Loucy (cell line): ENCODE measurements around the gene ZNF808.
"Not testable (repeated sequence)": the region's sequence is repeated elsewhere in the genome, so short reads cannot be mapped to it uniquely, and the experiment has no call there.

Experiments used
- H2AFZ ChIP-seq: fragments of 200-600 bp; sonication (generic); 2 replicates; pipeline ENCODE4 v1.6.0; 2016; ENCODE audit warnings: antibody characterized with exemption, mild to moderate bottlenecking, low read length, moderate library complexity
- H3F3A ChIP-seq: fragments of 200-600 bp; 2 replicates; pipeline ENCODE4 v1.6.0; 2016; ENCODE audit warnings: antibody characterized with exemption, low read depth, mild to moderate bottlenecking
- H3K27me3 ChIP-seq: fragments of 200-600 bp; sonication (generic); 2 replicates; pipeline ENCODE4 v1.6.1; 2014; ENCODE audit warnings: low read length, mild to moderate bottlenecking; ENCODE audit not compliant: insufficient read depth, poor library complexity, severe bottlenecking
- H3K36me3 ChIP-seq: fragments of 200-600 bp; sonication (generic); 2 replicates; pipeline ENCODE4 v1.6.1; 2016; ENCODE audit warnings: low read length; ENCODE audit not compliant: insufficient read depth
- H3K4me1 ChIP-seq: fragments of 200-600 bp; sonication (generic); 2 replicates; pipeline ENCODE4 v1.5.1; 2014; ENCODE audit warnings: low read length, mild to moderate bottlenecking; ENCODE audit not compliant: insufficient read depth, poor library complexity, severe bottlenecking
- H3K4me2 ChIP-seq: fragments of 200-600 bp; sonication (generic); 2 replicates; pipeline ENCODE4 v1.6.0; 2014; ENCODE audit warnings: antibody characterized with exemption, low read length, low read depth, mild to moderate bottlenecking; ENCODE audit not compliant: poor library complexity, severe bottlenecking
- H3K4me3 ChIP-seq: fragments of 200-600 bp; sonication (generic); 2 replicates; pipeline ENCODE4 v1.5.1; 2014; ENCODE audit warnings: low read length, mild to moderate bottlenecking, mixed read lengths; ENCODE audit not compliant: poor library complexity, severe bottlenecking
- H3K79me2 ChIP-seq: fragments of 200-600 bp; sonication (generic); 2 replicates; pipeline ENCODE4 v1.6.1; 2014; ENCODE audit warnings: low read length; ENCODE audit not compliant: insufficient read depth
- H3K9ac ChIP-seq: fragments of 200-600 bp; sonication (generic); 2 replicates; pipeline ENCODE4 v1.6.0; 2014; ENCODE audit warnings: mild to moderate bottlenecking, low read depth, low read length, moderate library complexity; ENCODE audit not compliant: poor library complexity, severe bottlenecking
- H3K9me2 ChIP-seq: fragments of 200-600 bp; sonication (generic); replicated peaks from 2 replicates; pipeline ENCODE4 v1.6.1; 2016; ENCODE audit warnings: low read depth, low read length, mixed read lengths
- H3K9me3 ChIP-seq: fragments of 200-600 bp; sonication (generic); 2 replicates; pipeline ENCODE4 v1.6.1; 2014; ENCODE audit warnings: mild to moderate bottlenecking, antibody characterized with exemption, low read length, low read depth; ENCODE audit not compliant: insufficient read depth
- H4K20me1 ChIP-seq: fragments of 200-600 bp; sonication (generic); 2 replicates; pipeline ENCODE4 v1.6.0; 2014; ENCODE audit warnings: antibody characterized with exemption, low read length, mild to moderate bottlenecking; ENCODE audit not compliant: insufficient read depth, poor library complexity, severe bottlenecking
- CTCF ChIP-seq: fragments of 200-600 bp; sonication (generic); conservative IDR thresholded peaks from 2 replicates; pipeline ENCODE4 v1.5.1; 2014; ENCODE audit warnings: mild to moderate bottlenecking, antibody characterized with exemption, low read length
- EZH2phosphoT487 ChIP-seq: fragments of 200-600 bp; IDR thresholded peaks from 2 replicates; pipeline ENCODE4 v1.6.1; 2018; ENCODE audit warnings: antibody characterized with exemption, mild to moderate bottlenecking, moderate library complexity, borderline replicate concordance

ZNF808 gene

GRCh38 chr19:52542984-52543664, 15.7 kb downstream of the ZNF808 start:
- H3K36me3 ChIP-seq: peaks cover 17% of the 10 kb centered on the region
- H3K9ac ChIP-seq: peak overlapping the region; percentile 26
- H3K79me2 ChIP-seq: peaks cover 18% of the 10 kb centered on the region

GRCh38 chr19:52554216-52554971, 26.9 kb downstream of the ZNF808 start:
- H3K9ac ChIP-seq: no peak overlapping the region
- no peak overlapping the region for H3K4me2 ChIP-seq
- H3K9me2 ChIP-seq: no peaks in the 10 kb centered on the region
- no peak overlapping the region for H3K4me3 ChIP-seq
- H3K9me3 ChIP-seq: peaks cover 21% of the 10 kb centered on the region
- H3F3A ChIP-seq: no peaks in the 10 kb centered on the region
- no peaks in the 10 kb centered on the region for H3K27me3 ChIP-seq
- H2AFZ ChIP-seq: no peak overlapping the region
- H3K79me2 ChIP-seq: no peaks in the 10 kb centered on the region
- H3K36me3 ChIP-seq: peaks cover 63% of the 10 kb centered on the region
- H4K20me1 ChIP-seq: no peaks in the 10 kb centered on the region
- TF ChIP-seq EZH2phosphoT487: no peak
- no peaks in the 10 kb centered on the region for H3K4me1 ChIP-seq

More at GRCh38 chr19:52542984-52543664, 15.7 kb downstream of the ZNF808 start:
- Histone ChIP-seq H3K4me3 (peak overlapping the region; percentile 34), H3K4me2 (peak overlapping the region; percentile 59), H3K9me2 (no peaks in the 10 kb centered on the region), H3K9me3 (no peaks in the 10 kb centered on the region), H2AFZ (no peak overlapping the region), H3K4me1 (peaks cover 13% of the 10 kb centered on the region), H3K27me3 (no peaks in the 10 kb centered on the region), H4K20me1 (no peaks in the 10 kb centered on the region), H3F3A (no peaks in the 10 kb centered on the region)
- TF ChIP-seq CTCF (no peak), EZH2phosphoT487 (no peak)

GRCh38 chr19:52557231-52557995, 29.9 kb downstream of the ZNF808 start:
- no peak overlapping the region for H3K4me2 ChIP-seq
- no peak overlapping the region for H2AFZ ChIP-seq
- no peak overlapping the region for H3K9ac ChIP-seq
- no peaks in the 10 kb centered on the region for H3F3A ChIP-seq
- no peak for TF ChIP-seq EZH2phosphoT487
- no peaks in the 10 kb centered on the region for H3K4me1 ChIP-seq
- H3K4me3 ChIP-seq: no peak overlapping the region
- H3K36me3 ChIP-seq: peaks cover 43% of the 10 kb centered on the region
- H4K20me1 ChIP-seq: no peaks in the 10 kb centered on the region
- H3K9me2 ChIP-seq: no peaks in the 10 kb centered on the region
- H3K79me2 ChIP-seq: no peaks in the 10 kb centered on the region
- H3K27me3 ChIP-seq: no peaks in the 10 kb centered on the region
- H3K9me3 ChIP-seq: peaks cover 21% of the 10 kb centered on the region

- not testable (repeated sequence) for H3K4me3 ChIP-seq, H3K4me1 ChIP-seq, H3K9ac ChIP-seq, H4K20me1 ChIP-seq, H2AFZ ChIP-seq, H3K27me3 ChIP-seq, H3K4me2 ChIP-seq, H3K9me2 ChIP-seq, H3K79me2 ChIP-seq, H3F3A ChIP-seq
- Histone ChIP-seq H3K36me3 (peaks cover 36% of the 10 kb centered on the region), H3K9me3 (peaks cover 17% of the 10 kb centered on the region)
Observed at GRCh38 chr19:52558732-52559445, 31.4 kb downstream of the ZNF808 start.

GRCh38 chr19:52561611-52562010, 34.1 kb downstream of the ZNF808 start:
- peaks cover 14% of the 10 kb centered on the region; the same call in 1 of the 2 replicates for H3K36me3 ChIP-seq
- H3K27me3 ChIP-seq, H3K79me2 ChIP-seq, H3K4me1 ChIP-seq, H3K4me3 ChIP-seq, H3K9ac ChIP-seq, H3F3A ChIP-seq, H3K9me3 ChIP-seq, H4K20me1 ChIP-seq, H2AFZ ChIP-seq, H3K9me2 ChIP-seq, H3K4me2 ChIP-seq: not testable (repeated sequence)
